Measurements from ENCODE around the gene CFAP54.

DNA sequence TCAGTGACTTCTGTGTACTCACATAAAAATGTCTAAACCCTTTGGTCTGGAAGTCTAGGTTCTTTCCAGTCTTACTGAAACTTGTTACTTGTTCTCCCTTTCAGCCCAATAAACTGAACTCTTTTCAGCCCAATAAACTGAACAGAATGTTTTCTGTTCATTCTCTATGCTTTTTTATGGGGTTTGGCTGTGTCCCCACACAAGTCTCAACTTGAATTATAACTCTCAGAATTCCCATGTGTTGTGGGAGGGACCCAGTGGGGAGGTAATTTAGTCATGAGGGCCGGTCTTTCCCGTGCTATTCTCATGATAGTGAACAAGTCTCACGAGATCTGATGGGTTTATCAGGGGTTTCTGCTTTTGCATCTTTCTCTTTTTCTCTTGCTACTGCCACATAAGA, 402.7 kb downstream of the CFAP54 start:
- TF ChIP-seq, protein P1, sequence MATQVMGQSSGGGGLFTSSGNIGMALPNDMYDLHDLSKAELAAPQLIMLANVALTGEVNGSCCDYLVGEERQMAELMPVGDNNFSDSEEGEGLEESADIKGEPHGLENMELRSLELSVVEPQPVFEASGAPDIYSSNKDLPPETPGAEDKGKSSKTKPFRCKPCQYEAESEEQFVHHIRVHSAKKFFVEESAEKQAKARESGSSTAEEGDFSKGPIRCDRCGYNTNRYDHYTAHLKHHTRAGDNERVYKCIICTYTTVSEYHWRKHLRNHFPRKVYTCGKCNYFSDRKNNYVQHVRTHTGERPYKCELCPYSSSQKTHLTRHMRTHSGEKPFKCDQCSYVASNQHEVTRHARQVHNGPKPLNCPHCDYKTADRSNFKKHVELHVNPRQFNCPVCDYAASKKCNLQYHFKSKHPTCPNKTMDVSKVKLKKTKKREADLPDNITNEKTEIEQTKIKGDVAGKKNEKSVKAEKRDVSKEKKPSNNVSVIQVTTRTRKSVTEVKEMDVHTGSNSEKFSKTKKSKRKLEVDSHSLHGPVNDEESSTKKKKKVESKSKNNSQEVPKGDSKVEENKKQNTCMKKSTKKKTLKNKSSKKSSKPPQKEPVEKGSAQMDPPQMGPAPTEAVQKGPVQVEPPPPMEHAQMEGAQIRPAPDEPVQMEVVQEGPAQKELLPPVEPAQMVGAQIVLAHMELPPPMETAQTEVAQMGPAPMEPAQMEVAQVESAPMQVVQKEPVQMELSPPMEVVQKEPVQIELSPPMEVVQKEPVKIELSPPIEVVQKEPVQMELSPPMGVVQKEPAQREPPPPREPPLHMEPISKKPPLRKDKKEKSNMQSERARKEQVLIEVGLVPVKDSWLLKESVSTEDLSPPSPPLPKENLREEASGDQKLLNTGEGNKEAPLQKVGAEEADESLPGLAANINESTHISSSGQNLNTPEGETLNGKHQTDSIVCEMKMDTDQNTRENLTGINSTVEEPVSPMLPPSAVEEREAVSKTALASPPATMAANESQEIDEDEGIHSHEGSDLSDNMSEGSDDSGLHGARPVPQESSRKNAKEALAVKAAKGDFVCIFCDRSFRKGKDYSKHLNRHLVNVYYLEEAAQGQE (IDR thresholded peaks at IDR 0.05; ENCODE audit: insufficient read depth in 1 of 2, low read depth in 2 of 2, low read length in 2 of 2), result no peak
- no peak for TF ChIP-seq POLR2AphosphoS5 (IDR thresholded peaks at IDR 0.05; ENCODE audit: low read depth, low read length)
- no peak for TF ChIP-seq SIN3A (IDR thresholded peaks at IDR 0.05; ENCODE audit: borderline replicate concordance, insufficient read depth, low read length)
- TF ChIP-seq TAF1 (IDR thresholded peaks at IDR 0.05; ENCODE audit: borderline replicate concordance, insufficient read depth, low read length), result no peak
